ENCODE measurements around the gene ZIC1.

The ZIC1 gene

DNA sequence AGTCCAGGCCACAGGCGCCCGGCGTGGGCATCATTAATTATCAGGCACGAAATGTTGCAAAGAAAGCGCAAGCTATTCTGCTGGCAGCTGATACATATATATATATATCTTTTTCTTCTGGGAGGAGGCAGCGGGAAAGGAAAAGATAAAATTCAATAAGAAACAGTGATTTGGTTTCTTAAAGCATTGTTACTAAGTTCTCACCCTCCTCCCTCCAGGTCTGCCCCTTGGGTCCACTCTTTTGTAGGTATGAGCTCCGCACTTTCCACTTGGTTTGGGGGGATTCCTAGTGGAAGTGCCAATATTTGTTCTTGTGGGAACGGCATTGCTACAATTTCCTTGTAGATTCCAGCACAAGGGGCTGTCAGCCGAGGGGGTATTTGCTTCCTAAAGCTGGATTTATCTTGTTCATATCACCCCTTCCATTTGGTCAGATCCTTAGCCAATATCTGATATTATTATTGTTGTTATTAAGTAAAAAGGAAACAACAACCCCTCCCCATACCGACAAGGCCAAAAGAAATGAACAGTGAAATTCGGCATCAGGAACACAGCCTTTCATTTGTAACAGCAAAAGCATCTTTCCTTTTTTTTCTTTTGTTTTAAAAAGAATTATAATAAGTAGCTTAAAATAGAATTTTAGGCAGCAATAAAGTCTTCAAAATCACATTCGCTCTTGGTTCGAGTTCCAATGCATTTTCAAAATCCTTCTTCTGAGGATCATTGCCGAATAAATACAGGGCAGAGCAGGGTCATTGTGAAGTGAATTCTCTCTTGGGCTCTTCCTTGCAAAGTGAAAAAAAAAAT is 15.6 kb downstream of the ZIC1 start:
- no peak for DNase-seq

DNA sequence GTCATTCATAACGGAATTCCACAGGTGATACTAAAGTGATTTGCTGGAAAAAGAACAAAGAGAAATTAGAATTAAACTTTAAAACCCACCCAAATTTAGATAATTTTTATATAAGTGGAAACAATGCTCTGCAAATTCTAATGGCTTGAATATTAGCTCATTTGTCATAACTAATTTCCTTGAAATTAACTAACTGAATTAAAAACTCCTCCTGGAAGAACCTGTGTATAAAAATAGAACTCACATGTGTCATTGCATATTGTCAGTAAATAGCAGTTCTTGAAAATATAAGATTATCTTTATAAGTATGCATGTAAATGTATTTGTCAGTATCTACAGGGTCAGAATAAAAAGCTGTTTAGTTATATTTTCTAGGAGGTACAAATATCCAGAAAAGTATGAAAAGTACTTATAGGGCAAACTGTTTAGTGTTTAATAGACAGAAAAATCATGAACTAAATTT is 16.3 kb downstream of the ZIC1 start:
- no peak for DNase-seq

DNA sequence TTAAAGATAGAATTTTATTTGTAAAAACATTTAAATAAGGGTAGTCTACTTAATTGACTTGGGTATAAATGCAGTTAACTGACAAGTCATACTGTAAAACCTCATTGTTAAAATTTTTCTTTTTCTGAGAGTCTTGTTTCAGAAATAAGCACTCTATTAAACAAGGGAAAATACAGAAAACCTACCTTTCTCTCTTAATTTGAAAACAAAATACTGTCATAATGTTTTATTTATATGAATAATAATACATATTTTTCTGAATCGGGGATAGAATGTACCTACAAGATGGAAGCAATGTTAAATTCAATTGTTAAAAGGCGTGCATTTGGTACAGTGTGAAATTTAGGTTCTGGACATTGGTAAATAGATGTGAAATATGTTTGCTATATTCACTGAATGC is 17.8 kb downstream of the ZIC1 start:
- no peak for DNase-seq

DNA sequence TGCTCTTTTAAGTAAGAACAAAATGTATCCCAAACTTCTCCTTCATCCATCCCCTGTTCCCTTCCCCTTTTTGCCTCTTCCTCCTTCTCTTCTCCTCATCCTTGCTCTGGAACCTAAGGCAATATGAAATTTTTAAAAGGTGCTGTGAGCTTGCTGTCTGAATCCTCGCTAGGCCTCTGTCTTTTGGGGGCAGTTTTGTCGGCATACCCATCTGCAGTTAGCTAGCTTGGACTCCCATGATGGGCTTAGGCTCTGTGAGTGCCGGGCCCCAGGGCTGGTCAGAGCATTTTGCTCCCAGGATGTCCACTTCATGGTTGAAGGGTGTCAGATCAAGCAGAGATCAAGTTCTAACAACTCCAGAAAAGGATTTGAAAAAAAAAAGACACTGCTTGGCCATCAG is 18.6 kb downstream of the ZIC1 start:
- no peak for DNase-seq

DNA sequence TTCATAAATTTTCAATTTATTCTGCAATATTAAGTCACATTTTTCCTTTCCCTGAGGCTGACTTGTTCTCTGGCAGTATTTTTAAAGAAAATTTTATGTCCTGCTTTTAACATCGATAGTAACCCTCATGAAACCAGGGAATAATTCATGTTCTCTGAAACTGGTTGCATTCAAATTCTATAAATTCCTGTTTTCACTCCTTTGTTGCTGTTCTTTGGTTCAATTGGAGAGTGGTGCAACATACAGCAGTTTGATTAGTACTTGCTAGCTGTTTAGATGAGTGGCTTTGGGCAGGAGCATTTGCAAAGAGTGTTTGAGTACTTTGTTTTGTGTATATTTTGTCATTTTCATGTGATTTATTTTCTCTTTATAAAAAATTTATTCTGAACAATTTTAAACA is 19.2 kb downstream of the ZIC1 start:
- DNase-seq, result no peak

DNA sequence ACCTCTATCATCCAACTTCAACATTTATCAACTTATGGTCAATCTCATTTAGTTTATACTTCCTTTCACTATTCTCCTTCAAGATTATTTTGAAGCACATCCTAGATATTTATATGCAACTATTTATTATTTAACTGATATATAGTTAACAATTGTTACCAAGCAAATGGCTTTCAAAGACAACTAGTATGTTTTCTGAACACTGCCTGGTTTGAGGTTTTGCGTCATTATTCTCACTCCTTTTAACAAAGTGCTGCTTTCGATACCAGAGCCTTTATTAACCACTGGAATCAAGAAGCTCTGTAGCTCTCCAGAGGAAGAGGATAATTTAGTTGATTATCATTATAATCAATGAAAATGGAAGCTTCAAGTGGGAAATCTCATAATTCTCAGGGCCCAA is 19.6 kb downstream of the ZIC1 start:
- no peak for DNase-seq

DNA sequence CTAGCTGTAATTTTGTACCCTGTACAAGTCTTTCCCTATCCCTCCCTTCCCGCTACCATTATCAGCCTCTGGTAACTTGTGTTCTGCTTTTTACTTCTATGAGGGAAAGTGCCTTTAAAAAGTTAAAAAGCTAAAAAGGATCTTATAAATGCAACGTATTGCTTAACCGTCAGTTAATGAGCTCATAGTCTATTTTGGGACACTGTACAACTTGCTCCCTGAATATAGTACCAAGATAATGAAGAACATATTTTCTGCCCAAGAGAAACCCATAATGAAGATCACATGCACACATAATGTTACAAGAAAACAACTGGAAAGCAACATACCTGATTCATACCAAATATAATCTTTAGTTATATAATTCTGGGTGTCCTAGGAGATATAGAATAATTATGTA is 22.6 kb downstream of the ZIC1 start:
- no peak for DNase-seq

DNA sequence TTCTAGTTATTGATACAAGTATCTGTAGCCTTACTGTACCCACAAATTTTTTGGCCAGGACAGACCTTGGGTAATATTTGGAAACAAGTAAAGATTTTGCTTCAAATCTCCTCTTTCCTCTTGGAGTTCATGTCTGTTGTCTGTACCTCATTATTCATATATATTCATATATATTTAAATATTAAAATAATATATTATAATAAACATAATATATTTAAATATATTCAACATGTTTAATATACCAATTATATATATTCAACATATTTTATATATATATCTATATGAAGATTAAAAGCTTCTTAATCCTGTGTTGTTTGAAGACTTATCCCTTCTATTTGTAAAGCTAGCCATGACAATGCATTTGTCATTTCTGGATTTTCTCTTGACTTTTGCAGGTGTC is 38.1 kb downstream of the ZIC1 start:
- no peak for DNase-seq

DNA sequence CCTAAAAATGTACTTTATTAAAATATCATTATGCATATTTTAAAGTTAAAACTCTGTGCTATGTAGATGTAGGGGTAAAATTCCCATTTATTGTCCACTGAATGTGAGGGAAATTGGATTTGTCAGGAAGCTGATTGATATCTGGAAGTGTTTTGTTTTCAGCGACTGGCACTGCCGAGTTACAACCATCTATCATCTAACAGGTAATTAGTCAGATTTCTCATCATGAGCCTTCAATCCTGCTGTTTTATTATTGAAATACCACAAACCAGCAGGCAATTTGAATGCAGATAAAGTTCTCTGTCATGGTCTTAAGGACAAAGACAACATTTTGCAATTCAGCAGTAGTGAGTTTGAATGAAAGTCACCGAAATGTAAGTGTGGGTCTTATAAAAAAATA is 40.5 kb downstream of the ZIC1 start:
- DNase-seq, result no peak

DNA sequence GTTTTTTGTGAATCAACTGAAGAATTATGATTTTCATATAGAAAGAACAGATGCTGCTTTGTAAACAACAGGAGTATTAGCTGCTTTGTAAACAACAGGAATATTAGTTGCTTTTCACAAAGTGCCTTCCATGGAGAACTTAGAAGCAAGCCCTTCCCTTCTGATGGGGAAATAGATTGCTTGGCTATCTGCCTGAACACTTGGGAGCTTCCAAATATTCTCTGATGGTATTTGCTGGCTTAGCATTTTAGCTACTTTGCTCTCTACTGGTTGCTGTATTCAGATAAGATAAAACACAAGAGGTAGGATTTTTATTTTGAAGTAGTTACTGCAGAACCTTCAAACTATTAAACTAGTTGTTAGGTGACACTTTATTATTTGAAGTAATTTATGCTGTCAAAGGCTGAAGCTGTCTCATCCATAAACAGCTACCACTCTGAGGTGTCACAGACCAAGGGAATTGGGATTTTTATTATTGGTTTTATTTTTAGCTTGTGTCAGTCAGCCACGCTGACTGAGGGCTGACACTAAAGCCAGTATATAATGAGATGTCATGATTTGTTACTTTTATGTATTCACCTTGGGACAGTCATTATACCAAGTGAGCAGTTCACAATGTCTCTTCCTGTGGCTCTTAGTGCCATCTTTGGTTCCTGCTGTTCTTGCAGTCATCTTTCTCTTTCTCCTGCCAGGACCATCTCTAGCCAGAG is 50.0 kb downstream of the ZIC1 start:
- no peak for DNase-seq

DNA sequence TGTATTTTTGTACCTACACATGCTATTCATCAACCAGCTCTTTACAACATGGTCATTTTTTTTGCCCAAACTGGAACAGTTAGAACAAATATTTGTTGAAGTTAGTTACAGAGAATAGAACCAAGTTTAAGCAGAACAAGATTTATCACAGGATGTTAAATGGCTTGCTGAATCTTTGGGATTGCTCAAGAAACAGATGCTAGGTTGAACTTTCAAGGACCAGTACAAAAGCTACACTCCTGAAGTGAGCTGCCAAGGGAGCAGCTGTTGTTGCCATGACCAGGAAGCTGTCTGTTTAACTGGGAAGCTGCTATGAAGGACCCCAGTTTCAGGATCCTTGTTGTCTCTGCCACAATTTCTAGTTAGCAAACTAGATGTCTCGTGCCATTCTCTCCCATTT is 53.7 kb downstream of the ZIC1 start:
- no peak for DNase-seq

Data from CD4-positive, alpha-beta T cell treated with Interleukin-12 subunit alpha and Interleukin-12 subunit beta, for 1 hour (primary cell).